Trophoblast cell (in vitro differentiated cells and primary cell): ENCODE measurements around the gene B9D2.
A peak's percentile ranks its signal among the peaks of the same experiment; 100 is the strongest.

Experiments
- DNase-seq, 2 donors: peaks; one replicate each; pipeline ENCODE4 v3.0.0-alpha.2; 2016
- H2AFZ ChIP-seq: 2 replicates; pipeline ENCODE4 v1.6.1; 2013; ENCODE audit warnings: low read length, moderate library complexity, mild to moderate bottlenecking; ENCODE audit not compliant: insufficient read depth, poor library complexity
- H2AK5ac ChIP-seq: 2 replicates; pipeline ENCODE4 v1.6.1; 2013; ENCODE audit warnings: mild to moderate bottlenecking, low read length
- H2BK120ac ChIP-seq: 2 replicates; pipeline ENCODE4 v1.6.1; 2013; ENCODE audit warnings: low read length, mild to moderate bottlenecking, moderate library complexity; ENCODE audit not compliant: insufficient read depth, poor library complexity
- H2BK12ac ChIP-seq: 2 replicates; pipeline ENCODE4 v1.6.1; 2013; ENCODE audit warnings: mild to moderate bottlenecking, low read length, moderate library complexity
- H2BK5ac ChIP-seq: 2 replicates; pipeline ENCODE4 v1.6.1; 2013; ENCODE audit warnings: low read length, low read depth, moderate library complexity, mild to moderate bottlenecking; ENCODE audit not compliant: poor library complexity
- H3K14ac ChIP-seq: 2 replicates; pipeline ENCODE4 v1.6.1; 2013; ENCODE audit warnings: mild to moderate bottlenecking, low read length
- H3K18ac ChIP-seq: 2 replicates; pipeline ENCODE4 v1.6.1; 2013; ENCODE audit warnings: mild to moderate bottlenecking, low read length
- H3K23ac ChIP-seq: 2 replicates; pipeline ENCODE4 v1.6.1; 2013; ENCODE audit warnings: low read length
- H3K27ac ChIP-seq: 2 replicates; pipeline ENCODE4 v1.5.1; 2013; ENCODE audit warnings: low read depth, mild to moderate bottlenecking, inconsistent platforms, low read length, moderate library complexity
- H3K27me3 ChIP-seq: 2 replicates; pipeline ENCODE4 v1.6.1; 2013; ENCODE audit warnings: inconsistent platforms, mild to moderate bottlenecking, low read length, moderate library complexity; ENCODE audit not compliant: insufficient read depth
- H3K36me3 ChIP-seq, 2 experiments: 1 replicate in 1 of 2; 2 replicates in 1 of 2; pipeline ENCODE4 v1.6.1; 2013; ENCODE audit warnings: low read length in 2 of 2, mild to moderate bottlenecking in 2 of 2, moderate library complexity in 1 of 2; ENCODE audit not compliant: insufficient read depth in 2 of 2, control insufficient read depth in 1 of 2
- H3K4ac ChIP-seq: 2 replicates; pipeline ENCODE4 v1.6.1; 2013; ENCODE audit warnings: low read depth, mild to moderate bottlenecking, low read length, moderate library complexity
- H3K4me1 ChIP-seq, 2 experiments: 1 replicate in 1 of 2; 2 replicates in 1 of 2; pipeline ENCODE4 v1.6.1; 2013; ENCODE audit warnings: low read length in 2 of 2, mild to moderate bottlenecking in 2 of 2, moderate library complexity in 1 of 2; ENCODE audit not compliant: insufficient read depth in 2 of 2, control insufficient read depth in 1 of 2
- H3K4me2 ChIP-seq: 2 replicates; pipeline ENCODE4 v1.6.1; 2013; ENCODE audit warnings: inconsistent platforms, mild to moderate bottlenecking, low read length, moderate library complexity
- H3K4me3 ChIP-seq: 2 replicates; pipeline ENCODE4 v1.5.1; 2013; ENCODE audit warnings: mild to moderate bottlenecking, low read depth, low read length, inconsistent platforms
- H3K79me1 ChIP-seq: one replicate; pipeline ENCODE4 v1.6.1; 2013; ENCODE audit warnings: low read length
- H3K79me2 ChIP-seq: 2 replicates; pipeline ENCODE4 v1.6.1; 2013; ENCODE audit warnings: low read length, mild to moderate bottlenecking; ENCODE audit not compliant: control insufficient read depth, insufficient read depth, poor library complexity
- H3K9ac ChIP-seq: 2 replicates; pipeline ENCODE4 v1.6.1; 2013; ENCODE audit warnings: mild to moderate bottlenecking, low read length
- H3K9me3 ChIP-seq: 2 replicates; pipeline ENCODE4 v1.6.1; 2013; ENCODE audit warnings: low read depth, mild to moderate bottlenecking, control low read depth, inconsistent platforms, low read length; ENCODE audit not compliant: insufficient read depth
- H4K12ac ChIP-seq: 2 replicates; pipeline ENCODE4 v1.6.1; 2013; ENCODE audit warnings: low read depth, mild to moderate bottlenecking, low read length, moderate library complexity
- H4K8ac ChIP-seq: 2 replicates; pipeline ENCODE4 v1.6.1; 2013; ENCODE audit warnings: low read depth, mild to moderate bottlenecking, low read length, moderate library complexity
- H4K91ac ChIP-seq: one replicate; pipeline ENCODE4 v1.6.1; 2013; ENCODE audit warnings: low read depth, mild to moderate bottlenecking, low read length, moderate library complexity
- WGBS: extraction: QIAGEN DNeasy Blood & Tissue Kit; methylation state at CpG from one replicate; pipeline ENCODE4 v1.1.7; 2013; ENCODE audit warnings: missing lambda C conversion rate; ENCODE audit not compliant: insufficient read length, insufficient coverage; ENCODE audit errors: extremely low coverage; 5-methylcytosine and 5-hydroxymethylcytosine counted together

The B9D2 gene

GRCh38 chr19:41330946-41331678, 32.8 kb downstream of the B9D2 start:
- Histone ChIP-seq H2AK5ac (no peak overlapping the region), H3K27me3 (no peaks in the 10 kb centered on the region), H3K36me3 (peaks cover 49 to 57% of the 10 kb centered on the region in 2 experiments)

GRCh38 chr19:41330481-41330880, 33.5 kb downstream of the B9D2 start:
- H3K23ac ChIP-seq: no peak overlapping the region
- no peak overlapping the region for H2AK5ac ChIP-seq
- peaks cover 46 to 52% of the 10 kb centered on the region in 2 experiments for H3K36me3 ChIP-seq
- no CpG with 5 or more reads among the region's 4 CpGs for WGBS
- no peaks in the 10 kb centered on the region for H3K27me3 ChIP-seq
- H3K79me1 ChIP-seq: peaks cover 16% of the 10 kb centered on the region
- no peak overlapping the region for H3K14ac ChIP-seq
- no peak overlapping the region for H3K27ac ChIP-seq
- no peak overlapping the region for H4K12ac ChIP-seq
- no peak overlapping the region for H3K4ac ChIP-seq
- H4K91ac ChIP-seq: no peak overlapping the region
- H3K4me1 ChIP-seq: peaks cover 21 to 24% of the 10 kb centered on the region in 2 experiments
- H3K4me2 ChIP-seq: no peak overlapping the region
- H3K18ac ChIP-seq: no peak overlapping the region
- H3K9ac ChIP-seq: no peak overlapping the region
- no peak overlapping the region for H3K4me3 ChIP-seq
- no peak overlapping the region for H2AFZ ChIP-seq
- H2BK5ac ChIP-seq: no peak overlapping the region
- H2BK120ac ChIP-seq: no peak overlapping the region
- DNase-seq: peak in 1 of 2 donors; percentile 54
- peaks cover 3% of the 10 kb centered on the region for H3K9me3 ChIP-seq
- H2BK12ac ChIP-seq: no peak overlapping the region
- no peak overlapping the region for H4K8ac ChIP-seq
- H3K79me2 ChIP-seq: peaks cover 7% of the 10 kb centered on the region

More at GRCh38 chr19:41330946-41331678, 32.8 kb downstream of the B9D2 start:
- H3K9ac ChIP-seq: no peak overlapping the region
- DNase-seq: peak; percentile 96
- H4K91ac ChIP-seq: no peak overlapping the region
- H2AFZ ChIP-seq: no peak overlapping the region
- H2BK12ac ChIP-seq: no peak overlapping the region
- peaks cover 4% of the 10 kb centered on the region for H3K79me2 ChIP-seq
- no peak overlapping the region for H4K8ac ChIP-seq
- H3K4me2 ChIP-seq: no peak overlapping the region
- no peak overlapping the region for H4K12ac ChIP-seq
- H3K9me3 ChIP-seq: peaks cover 3% of the 10 kb centered on the region
- H3K4me1 ChIP-seq: peaks cover 15 to 18% of the 10 kb centered on the region in 2 experiments
- no peak overlapping the region for H3K23ac ChIP-seq
- no peak overlapping the region for H3K18ac ChIP-seq
- H2BK5ac ChIP-seq: no peak overlapping the region
- no peak overlapping the region for H3K4me3 ChIP-seq
- H3K79me1 ChIP-seq: peaks cover 10% of the 10 kb centered on the region
- no peak overlapping the region for H3K4ac ChIP-seq
- no CpG with 5 or more reads among the region's 47 CpGs for WGBS
- no peak overlapping the region for H2BK120ac ChIP-seq
- no peak overlapping the region for H3K27ac ChIP-seq
- H3K14ac ChIP-seq: no peak overlapping the region

GRCh38 chr19:41328842-41329225, 35.1 kb downstream of the B9D2 start:
- WGBS: no CpG with 5 or more reads among the region's 1 CpG
- Histone ChIP-seq H2BK5ac (no peak overlapping the region), H4K91ac (no peak overlapping the region), H3K9me3 (peaks cover 3% of the 10 kb centered on the region), H3K36me3 (peaks cover 34 to 44% of the 10 kb centered on the region in 2 experiments), H3K27me3 (no peaks in the 10 kb centered on the region), H2AK5ac (no peak overlapping the region), H2BK120ac (no peak overlapping the region), H3K14ac (no peak overlapping the region), H2AFZ (no peak overlapping the region), H3K79me2 (peaks cover 12% of the 10 kb centered on the region), H2BK12ac (no peak overlapping the region), H3K4me1 (peaks cover 30 to 38% of the 10 kb centered on the region in 2 experiments), H4K12ac (no peak overlapping the region), H3K79me1 (peaks cover 28% of the 10 kb centered on the region), H3K27ac (no peak overlapping the region), H3K4me3 (no peak overlapping the region), H3K4me2 (no peak overlapping the region), H3K18ac (no peak overlapping the region), H3K4ac (no peak overlapping the region), H3K9ac (no peak overlapping the region), H3K23ac (no peak overlapping the region), H4K8ac (no peak overlapping the region)
- DNase-seq: no peak

- H3K4me3 ChIP-seq: no peak overlapping the region
- H4K12ac ChIP-seq: no peak overlapping the region
- no peak overlapping the region for H2BK12ac ChIP-seq
- peaks cover 3% of the 10 kb centered on the region for H3K9me3 ChIP-seq
- no peak overlapping the region for H3K4ac ChIP-seq
- H3K18ac ChIP-seq: no peak overlapping the region
- no peak overlapping the region for H3K4me2 ChIP-seq
- H2BK5ac ChIP-seq: no peak overlapping the region
- WGBS: no CpG with 5 or more reads among the region's 22 CpGs
- H4K91ac ChIP-seq: peak overlapping the region; percentile 80
- peaks cover 34 to 44% of the 10 kb centered on the region in 2 experiments for H3K36me3 ChIP-seq
- H2AK5ac ChIP-seq: no peak overlapping the region
- no peak overlapping the region for H3K9ac ChIP-seq
- no peak overlapping the region for H4K8ac ChIP-seq
- H3K27ac ChIP-seq: no peak overlapping the region
- no peak overlapping the region for H3K23ac ChIP-seq
- H3K4me1 ChIP-seq: peaks cover 33 to 43% of the 10 kb centered on the region in 2 experiments
- peaks cover 13% of the 10 kb centered on the region for H3K79me2 ChIP-seq
- peaks cover 33% of the 10 kb centered on the region for H3K79me1 ChIP-seq
- no peak overlapping the region for H2AFZ ChIP-seq
- DNase-seq: peak in 1 of 2 donors; percentile 37
- H3K14ac ChIP-seq: peak overlapping the region; percentile 16
- no peaks in the 10 kb centered on the region for H3K27me3 ChIP-seq
- no peak overlapping the region for H2BK120ac ChIP-seq
Observed at GRCh38 chr19:41328157-41328841, 35.6 kb downstream of the B9D2 start.
